Dermis microvascular lymphatic vessel endothelial cell (primary cell): ENCODE measurements around the gene PRRC2A. TPM values are rescaled to one million over a fixed set of nuclear protein-coding genes. Genes with fewer than 3 reads are reported as not detected.
A peak's percentile ranks its signal among the peaks of the same experiment; 100 is the strongest.

Experiments
- DNase-seq, 2 donors: peaks; one replicate each; pipeline versions ENCODE4 v3.0.0 to v3.0.0-alpha.2; 2010; ENCODE audit warnings: low read depth in 2 of 2
- total RNA-seq: library from RNA; depleted of rRNA; stranded (reverse); fragments of >200 nt; gene quantifications from 2 replicates; pipeline ENCODE4 v1.2.1, GENCODE V29; 2014

Gene PRRC2A
- total RNA-seq, 1 donor from 2014 or later = 19.8 TPM

DNA sequence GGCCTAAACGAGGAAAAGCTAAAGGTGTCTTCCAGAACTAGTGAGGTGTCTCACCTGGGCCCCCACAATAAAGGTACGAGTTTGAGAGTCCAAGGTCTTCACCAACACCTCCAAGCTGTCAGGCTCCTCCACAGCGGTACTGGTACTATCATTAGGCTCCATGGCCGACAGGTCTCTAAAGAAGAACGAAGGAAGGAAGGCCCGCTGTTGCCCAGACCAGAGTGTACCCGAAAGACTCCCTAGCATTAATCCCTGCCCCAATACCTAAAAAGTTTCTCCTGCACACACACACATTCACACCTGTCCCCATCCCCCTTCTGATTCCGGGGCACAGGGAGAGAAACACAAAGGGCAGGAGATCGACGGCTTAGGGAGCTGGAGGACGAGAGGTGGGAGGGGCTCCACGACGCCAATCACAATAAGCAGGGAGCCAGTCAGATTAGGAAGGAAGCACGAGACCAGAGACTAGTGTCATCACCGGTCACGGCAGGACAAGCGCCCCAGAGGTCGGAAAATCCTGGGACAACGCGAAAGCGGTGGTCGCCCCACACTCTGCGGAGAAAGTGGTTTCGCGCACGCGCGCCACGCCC is 31.2 kb downstream of the PRRC2A start:
- peak; percentile 92 to 93 for DNase-seq

DNA sequence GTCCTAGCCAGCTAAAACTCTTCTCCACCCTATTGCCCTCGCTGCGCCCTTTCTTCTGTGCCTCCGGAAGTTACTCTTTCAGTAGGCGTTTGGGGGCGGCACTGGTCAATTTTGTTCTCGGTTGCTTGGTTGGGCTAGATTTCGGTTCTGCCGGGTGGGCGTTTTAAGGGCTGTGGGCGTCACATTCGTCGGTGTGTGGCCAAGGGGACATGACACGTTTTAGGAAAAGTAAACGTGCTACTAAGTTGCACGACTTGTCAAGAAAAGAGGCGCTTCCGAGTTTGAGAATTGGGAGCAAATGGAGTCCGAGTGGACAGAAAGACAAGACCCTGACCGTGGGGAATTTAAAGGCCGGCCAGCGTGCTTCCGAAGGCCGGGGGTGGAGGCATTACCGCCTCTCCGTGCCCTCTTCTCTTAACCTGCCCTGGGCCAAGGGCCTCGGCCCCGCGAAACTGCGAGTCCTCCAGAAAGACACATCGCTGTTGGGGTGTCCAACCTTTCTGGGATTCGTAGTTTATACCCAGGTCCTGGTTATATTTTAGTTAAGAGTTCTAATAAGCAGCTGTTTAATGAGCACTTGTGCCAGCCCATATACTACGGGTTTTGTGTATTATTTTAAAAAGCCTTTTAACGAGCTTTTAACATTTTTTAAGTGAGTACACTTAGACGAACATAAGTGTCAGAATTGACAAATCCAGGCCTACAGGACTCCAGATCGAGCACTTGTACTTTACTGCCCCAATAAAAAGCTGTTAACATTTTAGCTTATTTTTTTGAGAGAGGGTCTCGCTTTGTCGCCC is 32.6 kb downstream of the PRRC2A start:
- DNase-seq = peak; percentile 87 to 93

DNA sequence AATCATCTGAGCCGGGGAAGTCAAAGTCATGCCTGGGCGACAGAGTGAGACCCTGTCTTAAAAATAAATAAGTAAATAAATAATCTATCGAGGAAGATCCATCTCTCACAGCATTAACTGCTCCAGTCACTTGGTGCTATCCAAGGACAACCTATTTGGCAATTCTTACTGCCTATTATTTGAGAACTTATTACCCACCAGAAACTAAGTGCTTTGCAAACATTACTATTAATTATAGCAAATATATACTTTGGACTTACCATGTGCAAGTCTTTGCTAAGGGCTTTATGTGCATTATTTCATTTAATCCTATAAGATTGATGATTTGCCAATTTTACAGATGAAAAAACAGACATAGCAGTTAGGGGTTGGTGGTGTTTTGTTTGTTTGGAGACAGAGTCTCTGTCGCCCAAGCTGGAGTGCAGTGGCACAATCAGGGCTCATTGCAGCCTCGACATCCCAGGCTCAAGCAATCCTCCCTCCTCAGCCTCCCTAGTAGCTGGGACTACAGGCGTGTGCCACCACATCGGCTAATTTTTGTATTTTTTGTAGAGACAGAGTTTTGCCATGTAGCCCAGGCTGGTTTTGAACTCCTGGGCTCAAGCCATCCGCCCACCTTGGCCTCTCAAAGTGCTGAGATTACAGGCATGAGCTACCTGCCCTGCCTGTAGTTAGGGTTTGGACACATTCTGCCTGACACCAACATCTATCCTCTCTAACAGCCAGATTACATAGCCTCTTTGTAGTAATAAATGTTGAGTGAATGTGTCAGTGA is 34.2 kb downstream of the PRRC2A start:
- DNase-seq = no peak

DNA sequence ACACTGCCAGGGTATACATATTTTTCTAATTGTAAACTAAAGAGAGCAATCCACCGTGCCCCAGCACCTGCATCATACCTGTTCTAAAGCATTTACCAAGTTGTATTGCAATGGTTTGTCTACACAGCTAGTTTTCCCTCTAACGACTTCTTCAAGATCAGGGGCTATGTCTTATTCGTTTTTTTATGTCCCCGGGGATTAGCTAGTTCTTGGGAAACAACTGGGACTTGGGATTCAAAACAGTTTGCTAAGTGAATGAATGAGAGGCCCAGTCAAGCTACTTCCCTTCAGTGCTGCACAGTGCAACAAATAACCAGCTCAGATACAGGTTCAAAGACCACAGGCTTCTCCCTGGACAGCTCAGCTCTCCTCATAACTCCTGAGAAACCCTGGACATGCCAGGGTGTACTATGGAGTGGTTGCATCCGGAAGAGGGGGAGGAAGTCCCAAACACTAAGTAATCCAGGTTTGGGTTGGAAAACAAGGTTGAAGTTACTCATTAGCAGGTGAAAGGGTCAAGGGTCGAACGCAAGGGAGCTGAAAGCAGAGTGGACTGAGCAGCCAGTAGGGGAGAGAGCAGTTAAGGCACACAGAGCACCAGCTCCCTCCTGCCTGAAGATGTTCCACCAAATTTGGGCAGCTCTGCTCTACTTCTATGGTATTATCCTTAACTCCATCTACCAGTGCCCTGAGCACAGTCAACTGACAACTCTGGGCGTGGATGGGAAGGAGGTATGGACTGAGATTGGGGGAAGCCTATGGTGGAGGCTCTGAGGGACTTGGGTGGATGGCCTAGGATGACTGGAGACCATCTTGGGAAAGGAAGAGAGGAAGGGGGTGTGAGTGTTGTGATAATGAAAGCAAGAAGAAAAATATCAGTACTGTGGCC is 35.1 kb downstream of the PRRC2A start, which contains the start of gene APOM:
APOM (plus strand) TSS at position 546 of the 889 bp plus-strand sequence; CDS start at position 619, 73 bp downstream.
- DNase-seq = no peak

DNA sequence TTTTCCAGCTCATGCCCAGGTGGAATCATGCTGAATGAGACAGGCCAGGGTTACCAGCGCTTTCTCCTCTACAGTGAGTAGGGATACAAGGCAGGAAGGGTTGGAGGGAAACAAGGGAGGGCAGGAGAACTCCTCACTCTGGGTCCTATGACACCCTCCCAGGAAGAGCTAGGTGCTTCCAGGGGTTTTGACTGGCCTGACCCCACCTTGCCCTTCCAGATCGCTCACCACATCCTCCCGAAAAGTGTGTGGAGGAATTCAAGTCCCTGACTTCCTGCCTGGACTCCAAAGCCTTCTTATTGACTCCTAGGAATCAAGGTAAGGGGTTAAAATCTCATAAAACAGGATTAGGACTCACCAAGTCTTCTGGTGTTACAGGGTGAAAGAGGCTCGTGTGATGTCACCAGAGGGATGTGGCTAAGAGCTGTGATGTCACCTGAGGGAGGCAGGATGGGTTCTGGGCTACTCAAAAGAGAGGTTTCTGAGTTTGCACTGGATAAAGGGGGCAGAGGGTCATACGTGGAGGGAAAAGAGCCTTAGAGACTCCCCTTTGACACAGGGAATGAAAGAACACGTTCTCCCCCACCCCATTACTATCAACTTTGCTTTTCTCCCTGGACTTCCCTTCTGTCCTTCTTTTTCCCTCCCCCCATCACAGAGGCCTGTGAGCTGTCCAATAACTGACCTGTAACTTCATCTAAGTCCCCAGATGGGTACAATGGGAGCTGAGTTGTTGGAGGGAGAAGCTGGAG is 37.1 kb downstream of the PRRC2A start:
- no peak for DNase-seq

DNA sequence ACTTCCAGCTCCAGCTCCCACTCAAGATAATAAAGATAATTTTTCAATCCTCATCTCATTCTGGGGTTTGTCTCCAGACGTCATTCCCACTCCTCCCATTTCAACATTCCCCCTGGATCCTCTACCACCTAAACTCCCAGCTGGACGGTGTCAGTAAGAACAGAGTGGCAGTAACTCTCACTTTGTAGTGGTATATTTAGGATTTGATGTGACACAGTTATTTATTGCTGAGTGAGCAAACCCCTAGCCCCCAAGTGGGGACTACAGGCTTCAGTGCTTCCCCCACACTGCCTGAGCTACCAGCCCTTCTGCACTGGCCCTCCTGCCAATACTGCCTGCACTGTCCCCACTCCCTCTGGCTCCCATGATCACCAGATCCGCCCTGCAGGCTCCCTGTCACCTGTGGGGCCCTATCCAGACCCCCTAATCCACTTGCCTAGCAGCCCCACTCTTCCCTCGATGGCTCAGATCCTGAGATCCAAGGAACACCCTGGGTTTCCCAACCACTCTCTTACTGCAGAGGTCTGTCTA is 37.7 kb downstream of the PRRC2A start:
- DNase-seq = no peak

DNA sequence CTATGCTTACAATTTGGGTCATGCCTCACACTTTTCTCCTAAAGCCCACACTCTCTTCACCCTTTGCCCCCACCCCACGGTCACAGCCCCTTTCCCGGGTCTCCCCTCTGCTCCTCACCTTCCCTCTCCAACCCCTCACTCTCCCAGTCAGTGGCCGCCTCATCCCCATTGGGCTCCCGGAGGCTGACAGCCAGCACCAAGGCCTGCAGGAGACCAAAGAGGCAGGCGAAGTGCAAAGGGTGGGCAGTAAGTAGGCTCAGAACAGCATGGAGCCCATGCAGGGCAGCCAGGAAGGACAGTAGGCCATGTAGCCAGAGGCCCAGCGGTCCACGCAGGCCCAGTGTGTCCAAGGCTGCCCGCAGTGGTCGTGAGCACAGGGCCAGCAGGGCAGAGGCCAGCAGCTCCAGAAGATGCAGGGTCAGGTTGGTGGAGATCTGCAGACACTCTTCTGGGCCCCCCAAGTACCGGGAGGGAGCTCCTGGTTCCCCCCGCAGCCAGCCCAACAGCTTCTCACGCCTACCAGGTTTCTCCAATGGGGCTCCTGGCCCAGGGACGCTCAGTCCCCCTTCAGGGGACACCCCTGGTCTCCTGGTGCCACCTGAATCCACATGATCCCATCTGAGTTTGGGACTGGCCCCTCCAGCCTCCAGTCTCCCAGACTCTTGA is 38.6 kb downstream of the PRRC2A start:
- no peak for DNase-seq

DNA sequence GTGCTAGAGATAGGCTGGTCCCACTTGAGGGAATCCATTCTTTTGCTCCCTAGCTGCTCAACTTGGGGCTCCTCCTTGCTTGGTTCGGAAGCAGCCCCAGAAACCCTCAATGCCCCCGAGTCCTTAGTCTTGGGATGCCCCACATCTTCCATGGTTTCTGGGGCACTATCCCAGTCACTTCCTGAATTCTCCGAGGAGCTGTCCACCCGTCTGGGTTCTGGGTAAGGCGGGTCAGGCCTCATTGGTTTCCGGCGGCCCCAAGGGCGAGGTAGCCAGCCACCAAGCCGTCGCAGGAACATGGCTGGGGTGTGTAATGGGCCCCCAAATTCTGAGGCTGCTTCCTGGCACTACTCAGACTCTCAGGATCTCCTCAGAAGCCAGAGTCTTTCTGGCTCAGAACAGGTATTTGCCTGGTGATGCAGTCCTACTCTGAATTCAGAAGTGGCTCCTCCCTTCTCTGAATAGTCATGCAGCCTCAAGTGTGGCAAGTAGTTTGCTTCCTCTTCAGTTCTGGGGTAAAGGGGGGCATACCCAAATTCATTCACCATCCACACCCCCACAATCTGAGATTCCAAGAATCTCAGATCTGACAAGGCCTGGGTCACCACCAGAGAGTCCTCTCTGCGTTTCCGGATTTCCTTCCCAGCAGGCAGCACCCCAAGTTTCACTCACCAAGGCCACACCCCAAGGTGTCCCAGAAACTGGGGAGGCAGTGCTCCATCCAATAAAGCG is 39.3 kb downstream of the PRRC2A start:
- DNase-seq = peak in 1 of 2 donors; percentile 37

DNA sequence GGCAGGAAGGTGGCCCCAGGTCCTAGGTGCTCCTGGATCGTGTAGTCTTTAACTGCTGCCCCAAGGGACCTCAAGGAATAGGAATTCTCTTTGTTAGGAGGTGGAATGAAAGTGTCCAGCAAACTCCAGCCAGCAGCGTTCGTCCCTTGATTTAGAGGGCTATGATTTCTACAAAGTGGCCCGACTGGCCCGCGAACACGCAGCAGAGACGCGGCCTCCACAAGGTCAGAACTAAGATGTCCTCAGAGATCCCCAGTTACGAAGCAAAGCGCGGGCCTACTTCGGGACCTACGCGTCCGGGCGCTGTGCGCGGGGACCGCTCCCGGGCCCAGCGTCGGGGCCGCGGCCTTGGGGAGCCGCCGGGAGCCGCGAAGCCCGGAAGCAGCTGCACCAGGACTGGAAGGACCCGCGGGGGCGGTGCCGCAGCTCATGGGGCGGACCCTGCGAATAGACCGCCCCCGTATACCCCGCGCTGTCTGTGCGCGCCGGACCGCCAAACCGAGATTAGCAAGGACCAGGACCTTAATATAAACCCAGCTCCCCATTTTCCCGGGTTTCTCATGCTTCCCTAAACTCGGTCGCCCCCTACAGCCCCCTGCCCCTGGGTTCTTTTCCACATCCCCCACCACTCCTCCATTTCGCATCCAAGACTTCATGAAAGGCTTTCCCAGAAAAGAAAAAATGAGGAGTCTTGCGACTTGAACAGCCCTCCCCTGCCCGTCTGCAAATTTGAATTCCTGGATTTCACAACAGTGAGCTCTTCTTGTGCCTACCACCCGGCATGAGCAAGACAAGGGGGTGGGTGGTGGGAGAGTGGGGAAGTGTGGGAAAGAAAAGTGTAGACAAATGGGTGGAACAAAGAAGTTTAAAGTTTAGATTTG is 40.1 kb downstream of the PRRC2A start, which contains the start of gene C6orf47:
C6orf47 (minus strand) TSS at position 398 of the 881 bp plus-strand sequence. CDS start 831 bp downstream, outside the sequence.
- peak; percentile 63 to 88 for DNase-seq

DNA sequence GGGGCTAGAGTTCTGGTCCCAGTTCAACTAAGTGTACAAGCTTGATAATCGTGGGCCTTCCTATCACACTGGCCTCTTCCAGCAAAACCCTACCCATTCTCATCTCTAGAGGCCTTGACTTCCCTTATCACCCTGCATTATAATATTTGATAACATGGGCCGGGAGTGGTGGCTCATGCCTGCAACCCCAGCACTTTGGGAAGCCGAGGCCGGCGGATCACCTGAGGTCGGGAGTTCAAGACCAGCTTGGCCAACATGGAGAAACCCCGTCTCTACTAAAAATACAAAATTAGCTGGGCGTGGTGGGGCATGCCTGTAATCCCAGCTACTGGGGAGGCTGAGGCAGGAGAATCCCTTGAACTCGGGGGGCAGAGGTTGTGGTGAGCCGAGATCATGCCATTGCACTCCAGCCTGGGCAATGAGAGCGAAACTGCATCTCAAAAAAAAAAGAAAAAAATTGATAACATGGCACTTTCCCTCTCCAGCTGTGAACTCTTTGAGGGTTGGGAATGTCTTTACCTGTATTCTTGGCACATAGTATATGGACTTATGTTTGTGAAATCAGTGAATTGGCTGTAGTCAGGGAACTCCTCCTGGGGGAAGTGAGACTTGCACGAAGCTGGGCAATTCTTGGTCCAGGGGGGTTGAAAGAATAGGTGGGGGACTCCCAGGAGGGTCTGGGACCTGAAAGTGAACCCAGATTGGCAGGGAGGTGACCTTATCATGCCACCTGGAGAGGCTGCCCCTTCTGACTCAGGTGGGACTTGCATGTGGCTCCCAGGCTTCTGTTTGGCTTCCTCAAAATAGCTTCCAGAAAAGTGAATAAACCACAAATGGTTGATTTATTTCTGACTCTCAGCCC is 41.0 kb downstream of the PRRC2A start:
- no peak for DNase-seq

DNA sequence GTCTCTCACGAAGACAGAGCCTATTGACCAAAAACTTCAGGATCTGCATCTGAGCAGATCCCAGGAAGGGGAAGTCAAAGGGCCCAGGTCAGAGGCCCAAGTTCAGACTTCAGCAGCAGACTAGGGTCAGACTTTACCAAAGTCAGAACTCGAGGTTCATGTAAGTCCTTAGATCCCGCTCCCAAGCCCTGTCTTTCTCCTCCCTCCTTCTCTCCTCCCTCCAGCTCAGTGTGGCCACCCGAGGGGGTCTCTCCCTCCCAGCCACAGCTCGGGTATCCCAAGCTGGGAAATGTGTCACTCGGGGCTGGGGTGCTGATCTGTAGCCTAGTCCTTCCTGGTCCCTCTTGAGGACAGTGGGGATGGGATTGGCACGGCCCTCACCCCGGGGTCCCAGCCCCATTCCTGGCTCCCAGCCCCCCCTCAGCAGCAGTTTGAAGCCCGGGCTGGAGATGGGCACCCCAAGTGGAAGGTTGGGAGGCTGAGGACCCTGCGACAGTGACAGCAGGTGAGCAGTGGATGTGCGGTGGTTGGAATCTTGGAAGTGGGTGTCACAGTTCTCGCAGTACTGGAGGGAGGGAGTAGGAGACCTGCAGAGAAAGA is 41.7 kb downstream of the PRRC2A start:
- DNase-seq = no peak

DNA sequence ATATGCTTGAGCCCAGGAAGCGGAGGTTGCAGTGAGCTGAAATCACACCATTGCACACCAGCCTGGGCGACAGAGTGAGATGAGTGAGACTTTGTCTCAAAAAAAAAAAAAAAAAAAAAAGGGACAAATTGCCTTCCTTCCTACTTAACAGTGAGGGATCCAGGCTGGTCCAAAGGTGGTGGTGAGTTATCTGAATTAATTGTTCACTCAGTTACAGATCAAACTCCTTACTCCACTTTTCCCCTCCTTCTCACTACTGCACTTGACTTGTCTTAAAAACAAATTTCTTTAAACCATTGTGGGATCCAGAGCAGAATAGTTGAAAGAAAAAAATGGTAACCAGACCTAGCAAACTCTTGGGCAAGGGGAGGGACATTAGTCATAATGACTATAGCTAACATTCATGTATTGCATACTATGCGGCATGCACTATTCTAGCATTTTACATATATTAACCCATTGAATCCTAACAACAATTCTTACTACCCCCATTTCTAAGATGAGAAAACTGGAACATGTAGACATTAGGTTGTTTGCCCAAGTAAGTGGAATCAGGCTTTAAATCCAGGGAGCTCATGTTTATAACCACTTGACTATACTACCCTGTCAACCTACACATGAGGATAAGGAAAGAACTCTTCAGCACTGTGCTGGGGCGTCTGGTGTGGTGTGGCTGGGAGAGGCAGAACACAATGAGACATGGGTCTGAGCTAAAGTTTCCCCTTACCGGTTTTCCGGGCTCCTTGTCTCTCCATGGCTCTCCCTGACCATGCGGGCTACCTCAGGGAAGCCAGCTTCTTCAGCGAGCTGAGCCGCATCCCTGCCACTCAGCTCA is 42.8 kb downstream of the PRRC2A start:
- no peak for DNase-seq

DNA sequence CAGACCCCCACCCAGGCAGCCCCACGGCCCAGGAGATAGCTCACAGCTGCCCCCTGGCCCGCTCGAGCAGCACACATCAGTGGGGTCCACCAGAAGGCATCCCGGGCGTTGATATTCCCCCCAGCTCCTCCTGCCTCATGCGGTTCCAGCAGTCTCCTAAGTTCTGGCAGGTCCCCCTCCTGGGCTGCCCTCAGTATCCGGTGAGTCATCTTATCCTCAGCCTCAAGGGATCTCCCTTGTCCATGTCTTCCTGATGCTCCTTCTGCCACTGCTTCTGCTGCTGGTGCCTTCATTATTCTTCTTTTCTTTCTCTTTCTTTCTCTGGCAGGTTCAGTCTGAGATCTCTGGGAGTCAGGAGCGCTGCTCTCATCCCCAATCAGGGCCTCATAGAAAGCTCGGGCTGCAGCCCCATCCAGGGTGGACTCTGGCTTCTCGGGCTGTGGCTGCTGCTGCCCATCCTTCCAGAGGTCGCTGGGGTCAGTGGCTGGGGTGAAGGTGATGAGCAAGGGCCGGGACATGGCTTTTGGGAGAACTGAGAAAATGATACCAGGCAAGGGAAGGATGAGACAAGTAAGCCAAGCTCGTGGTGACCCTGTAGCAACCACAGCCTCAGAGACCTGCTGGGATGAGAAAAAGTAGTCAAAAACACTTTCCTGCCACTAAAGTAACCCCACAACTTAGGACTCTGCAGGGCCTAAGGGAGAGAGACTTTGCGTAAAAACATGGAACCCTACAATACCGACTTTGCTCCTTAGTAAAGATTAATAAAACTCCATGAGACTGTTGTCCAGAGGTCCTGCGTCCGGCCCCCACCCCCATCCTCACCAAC is 43.7 kb downstream of the PRRC2A start:
- peak in 1 of 2 donors; percentile 65 for DNase-seq

DNA sequence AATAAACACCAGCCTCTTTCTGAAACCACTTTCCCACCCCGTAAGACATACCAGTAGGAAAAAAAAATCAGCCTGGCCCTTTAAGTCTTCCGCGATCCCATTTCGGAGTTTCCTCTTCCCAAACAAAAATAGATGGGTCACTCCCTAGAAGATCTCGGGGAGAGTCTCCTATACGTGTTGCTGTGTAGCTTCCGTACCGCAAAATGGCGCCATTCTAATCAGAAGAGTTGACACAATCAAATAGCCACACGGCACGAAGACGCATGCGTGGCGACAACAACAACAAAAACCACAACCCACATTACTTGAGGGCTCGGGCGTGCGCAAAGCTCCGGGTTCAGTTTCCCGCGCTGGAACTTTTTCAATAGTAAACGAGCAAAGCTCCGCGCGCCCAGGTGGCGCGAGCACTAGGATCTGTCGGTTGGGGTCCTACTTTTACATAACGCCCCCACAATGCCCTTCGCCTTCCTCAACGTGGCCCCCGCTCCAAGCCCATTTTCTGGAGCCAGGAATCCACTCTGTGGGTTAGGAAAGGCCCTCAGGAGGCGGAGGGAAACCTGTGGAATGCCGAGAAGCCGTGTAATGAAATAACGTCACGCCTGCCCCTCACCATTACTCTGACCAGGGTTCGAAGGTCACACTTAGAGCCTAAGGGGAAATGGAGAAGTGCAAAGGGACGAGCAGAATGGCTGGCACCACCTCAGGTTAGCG is 44.4 kb downstream of the PRRC2A start, which contains the start of gene GPANK1:
GPANK1 (minus strand) TSS at position 208 of the 711 bp plus-strand sequence. CDS start 519 bp downstream, outside the sequence.
- peak; percentile 89 to 96 for DNase-seq
